Mesenchymal stem cell (in vitro differentiated cells and primary cell): ENCODE data around the gene TTLL11.

ENCODE experiments used
- DNase-seq: peaks from one replicate; pipeline ENCODE4 v3.0.0-alpha.2; 2013
- H2AFZ ChIP-seq: one replicate; pipeline ENCODE4 v1.6.1; 2013; ENCODE audit warnings: low read depth, mild to moderate bottlenecking, control low read depth, inconsistent platforms, low read length, moderate library complexity
- H2AK5ac ChIP-seq: 2 replicates; pipeline ENCODE4 v1.6.1; 2013; ENCODE audit warnings: low read length, moderate library complexity, mild to moderate bottlenecking, inconsistent platforms; ENCODE audit not compliant: severe bottlenecking
- H2BK120ac ChIP-seq: one replicate; pipeline ENCODE4 v1.6.1; 2013; ENCODE audit warnings: low read depth, mild to moderate bottlenecking, inconsistent platforms, low read length, moderate library complexity
- H2BK12ac ChIP-seq, 2 experiments: one replicate each; pipeline ENCODE4 v1.6.1; 2013; ENCODE audit warnings: inconsistent platforms in 2 of 2, low read length in 2 of 2, mild to moderate bottlenecking in 2 of 2, moderate library complexity in 2 of 2, control low read depth in 1 of 2
- H2BK15ac ChIP-seq: one replicate; pipeline ENCODE4 v1.6.1; 2013; ENCODE audit warnings: mild to moderate bottlenecking, low read depth, inconsistent platforms; ENCODE audit not compliant: poor library complexity, severe bottlenecking
- H2BK5ac ChIP-seq: 2 replicates; pipeline ENCODE4 v1.6.1; 2013; ENCODE audit warnings: low read depth, mild to moderate bottlenecking, low read length, control low read depth, inconsistent platforms; ENCODE audit not compliant: poor library complexity, severe bottlenecking
- H3K14ac ChIP-seq, 2 experiments: one replicate each; pipeline ENCODE4 v1.6.1; 2013; ENCODE audit warnings: inconsistent platforms in 2 of 2, low read length in 2 of 2, control low read depth in 1 of 2, mild to moderate bottlenecking in 1 of 2, moderate library complexity in 1 of 2
- H3K18ac ChIP-seq, 2 experiments: one replicate each; pipeline ENCODE4 v1.6.1; 2013; ENCODE audit warnings: inconsistent platforms in 2 of 2, low read length in 2 of 2, control low read depth in 1 of 2, low read depth in 1 of 2, mild to moderate bottlenecking in 1 of 2
- H3K23ac ChIP-seq, 2 experiments: one replicate each; pipeline ENCODE4 v1.6.1; 2013; ENCODE audit warnings: inconsistent platforms in 2 of 2, low read length in 2 of 2, mild to moderate bottlenecking in 2 of 2, moderate library complexity in 2 of 2, control low read depth in 1 of 2
- H3K27ac ChIP-seq: 2 replicates; pipeline ENCODE4 v1.5.1; 2013; ENCODE audit warnings: mild to moderate bottlenecking, moderate library complexity, low read length, control low read depth, inconsistent platforms; ENCODE audit not compliant: poor library complexity, severe bottlenecking
- H3K27me3 ChIP-seq, 2 experiments: 2 replicates each; pipeline versions ENCODE4 v1.6.1 to v1.7.0; 2013; ENCODE audit warnings: low read length in 2 of 2, mild to moderate bottlenecking in 2 of 2, moderate library complexity in 2 of 2, control low read depth in 1 of 2, inconsistent platforms in 1 of 2; ENCODE audit not compliant: control insufficient read depth in 1 of 2, insufficient read depth in 1 of 2
- H3K36me3 ChIP-seq, 2 experiments: 2 replicates each; pipeline versions ENCODE4 v1.6.1 to v1.7.0; 2013; ENCODE audit warnings: low read length in 2 of 2, control low read depth in 1 of 2, inconsistent platforms in 1 of 2, low read depth in 1 of 2, mild to moderate bottlenecking in 1 of 2; ENCODE audit not compliant: insufficient read depth in 2 of 2, control insufficient read depth in 1 of 2
- H3K4ac ChIP-seq, 2 experiments: one replicate each; pipeline ENCODE4 v1.6.1; 2013; ENCODE audit warnings: inconsistent platforms in 2 of 2, low read length in 2 of 2, mild to moderate bottlenecking in 2 of 2, moderate library complexity in 2 of 2, control low read depth in 1 of 2, low read depth in 1 of 2
- H3K4me1 ChIP-seq: 2 replicates; pipeline ENCODE4 v1.6.1; 2013; ENCODE audit warnings: low read depth, low read length, control low read depth; ENCODE audit not compliant: control insufficient read depth, insufficient read depth
- H3K4me2 ChIP-seq: 2 replicates; pipeline ENCODE4 v1.6.1; 2013; ENCODE audit warnings: low read length, mild to moderate bottlenecking, inconsistent platforms; ENCODE audit not compliant: poor library complexity, severe bottlenecking
- H3K4me3 ChIP-seq, 2 experiments: 2 replicates each; pipeline versions ENCODE4 v1.5.1 to v1.7.0; 2013; ENCODE audit warnings: low read length in 2 of 2, mild to moderate bottlenecking in 2 of 2, control low read depth in 1 of 2, low read depth in 1 of 2; ENCODE audit not compliant: insufficient read depth in 1 of 2
- H3K79me1 ChIP-seq: replicated peaks from 2 replicates; pipeline ENCODE4 v1.6.1; 2013; ENCODE audit warnings: mild to moderate bottlenecking, control low read depth, low read length, inconsistent platforms; ENCODE audit not compliant: poor library complexity, severe bottlenecking
- H3K9ac ChIP-seq: 2 replicates; pipeline ENCODE4 v1.7.0; 2013; ENCODE audit warnings: mild to moderate bottlenecking, low read length, moderate library complexity
- H3K9me3 ChIP-seq: 2 replicates; pipeline ENCODE4 v1.7.0; 2013; ENCODE audit warnings: mild to moderate bottlenecking, low read length; ENCODE audit not compliant: control insufficient read depth
- H4K8ac ChIP-seq: one replicate; pipeline ENCODE4 v1.6.1; 2013; ENCODE audit warnings: inconsistent platforms, mild to moderate bottlenecking, low read length, moderate library complexity
- H4K91ac ChIP-seq: one replicate; pipeline ENCODE4 v1.6.1; 2013; ENCODE audit warnings: mild to moderate bottlenecking, low read length, inconsistent platforms
- WGBS: methylation state at CpG from one replicate; pipeline ENCODE4 v1.1.7; 2013; ENCODE audit warnings: mixed read lengths; 5-methylcytosine and 5-hydroxymethylcytosine counted together

Gene TTLL11

GRCh38 chr9:121852241-121852640 lies 240.9 kb downstream of the TTLL11 start:
- Histone ChIP-seq H2BK120ac (no peak overlapping the region), H2AFZ (no peak overlapping the region), H3K4me3 (peak overlapping the region in 1 of 2 experiments; percentile 27), H3K4ac (no peak overlapping the region), H3K18ac (no peak overlapping the region), H3K27me3 (peaks cover 0 to 5% of the 10 kb centered on the region in 2 experiments), H3K79me1 (no peaks in the 10 kb centered on the region), H3K14ac (no peak overlapping the region), H3K9me3 (peaks cover 11% of the 10 kb centered on the region), H3K4me2 (no peak overlapping the region), H3K27ac (no peak overlapping the region), H2AK5ac (no peak overlapping the region), H3K9ac (no peak overlapping the region), H3K36me3 (no peaks in the 10 kb centered on the region), H2BK15ac (no peak overlapping the region), H2BK12ac (no peak overlapping the region), H2BK5ac (no peak overlapping the region), H3K23ac (no peak overlapping the region), H3K4me1 (peaks cover 5% of the 10 kb centered on the region), H4K91ac (no peak overlapping the region), H4K8ac (no peak overlapping the region)
- no peak for DNase-seq
- 96% methylated on average over 7 of the region's 7 CpGs for WGBS

GRCh38 chr9:121851641-121852091 lies 241.4 kb downstream of the TTLL11 start:
- H3K4ac ChIP-seq = no peak overlapping the region
- no peak overlapping the region for H2BK5ac ChIP-seq
- H3K4me1 ChIP-seq = peaks cover 3% of the 10 kb centered on the region
- H4K91ac ChIP-seq = no peak overlapping the region
- H3K4me3 ChIP-seq = no peak overlapping the region
- H3K27me3 ChIP-seq = peaks cover 0 to 5% of the 10 kb centered on the region in 2 experiments
- no peak overlapping the region for H2BK120ac ChIP-seq
- WGBS = 71% methylated on average over 8 of the region's 9 CpGs
- no peaks in the 10 kb centered on the region for H3K79me1 ChIP-seq
- no peak overlapping the region for H3K14ac ChIP-seq
- H3K36me3 ChIP-seq = no peaks in the 10 kb centered on the region
- no peak overlapping the region for H3K23ac ChIP-seq
- H3K18ac ChIP-seq = no peak overlapping the region
- no peak overlapping the region for H3K4me2 ChIP-seq
- no peak overlapping the region for H3K27ac ChIP-seq
- H3K9ac ChIP-seq = no peak overlapping the region
- H2BK12ac ChIP-seq = no peak overlapping the region
- no peak overlapping the region for H2BK15ac ChIP-seq
- H3K9me3 ChIP-seq = peaks cover 11% of the 10 kb centered on the region
- no peak overlapping the region for H2AFZ ChIP-seq
- H4K8ac ChIP-seq = no peak overlapping the region
- no peak overlapping the region for H2AK5ac ChIP-seq
- DNase-seq = no peak

GRCh38 chr9:121850366-121850765 lies 242.7 kb downstream of the TTLL11 start:
- no peaks in the 10 kb centered on the region for H3K4me1 ChIP-seq
- H2BK5ac ChIP-seq = no peak overlapping the region
- no peak overlapping the region for H3K4me2 ChIP-seq
- DNase-seq = no peak
- H2AFZ ChIP-seq = no peak overlapping the region
- H3K27me3 ChIP-seq = peaks cover 0 to 5% of the 10 kb centered on the region in 2 experiments
- no peak overlapping the region for H2BK15ac ChIP-seq
- H3K27ac ChIP-seq = no peak overlapping the region
- no peaks in the 10 kb centered on the region for H3K79me1 ChIP-seq
- H2AK5ac ChIP-seq = no peak overlapping the region
- H3K9me3 ChIP-seq = peaks cover 11% of the 10 kb centered on the region
- H2BK120ac ChIP-seq = no peak overlapping the region
- no peak overlapping the region for H4K91ac ChIP-seq
- WGBS = 90% methylated on average over 2 of the region's 2 CpGs
- H3K18ac ChIP-seq = no peak overlapping the region
- no peaks in the 10 kb centered on the region for H3K36me3 ChIP-seq
- no peak overlapping the region for H3K14ac ChIP-seq
- H4K8ac ChIP-seq = no peak overlapping the region
- H2BK12ac ChIP-seq = no peak overlapping the region
- no peak overlapping the region for H3K4ac ChIP-seq
- H3K9ac ChIP-seq = no peak overlapping the region
- no peak overlapping the region for H3K23ac ChIP-seq
- H3K4me3 ChIP-seq = no peak overlapping the region

GRCh38 chr9:121849554-121849953 lies 243.6 kb downstream of the TTLL11 start:
- no peak overlapping the region for H3K27ac ChIP-seq
- peaks cover 0 to 3% of the 10 kb centered on the region in 2 experiments for H3K27me3 ChIP-seq
- no peak overlapping the region for H2BK15ac ChIP-seq
- H3K9me3 ChIP-seq = peaks cover 11% of the 10 kb centered on the region
- H4K8ac ChIP-seq = no peak overlapping the region
- no peak for DNase-seq
- no peak overlapping the region for H3K23ac ChIP-seq
- H4K91ac ChIP-seq = no peak overlapping the region
- H3K18ac ChIP-seq = no peak overlapping the region
- H2BK120ac ChIP-seq = no peak overlapping the region
- H3K4me2 ChIP-seq = no peak overlapping the region
- H3K79me1 ChIP-seq = no peaks in the 10 kb centered on the region
- no peak overlapping the region for H2BK5ac ChIP-seq
- no peaks in the 10 kb centered on the region for H3K4me1 ChIP-seq
- H2AK5ac ChIP-seq = no peak overlapping the region
- H3K14ac ChIP-seq = no peak overlapping the region
- no peaks in the 10 kb centered on the region for H3K36me3 ChIP-seq
- no peak overlapping the region for H3K4me3 ChIP-seq
- no peak overlapping the region for H3K4ac ChIP-seq
- no peak overlapping the region for H3K9ac ChIP-seq
- no peak overlapping the region for H2BK12ac ChIP-seq
- H2AFZ ChIP-seq = no peak overlapping the region
- no CpG with 5 or more reads among the region's 4 CpGs for WGBS
